Measurements from ENCODE around the gene MAST2.
"Not testable (repeated sequence)": the region's sequence is repeated elsewhere in the genome, so short reads cannot be mapped to it uniquely, and the experiment has no call there.

MAST2 gene

DNA sequence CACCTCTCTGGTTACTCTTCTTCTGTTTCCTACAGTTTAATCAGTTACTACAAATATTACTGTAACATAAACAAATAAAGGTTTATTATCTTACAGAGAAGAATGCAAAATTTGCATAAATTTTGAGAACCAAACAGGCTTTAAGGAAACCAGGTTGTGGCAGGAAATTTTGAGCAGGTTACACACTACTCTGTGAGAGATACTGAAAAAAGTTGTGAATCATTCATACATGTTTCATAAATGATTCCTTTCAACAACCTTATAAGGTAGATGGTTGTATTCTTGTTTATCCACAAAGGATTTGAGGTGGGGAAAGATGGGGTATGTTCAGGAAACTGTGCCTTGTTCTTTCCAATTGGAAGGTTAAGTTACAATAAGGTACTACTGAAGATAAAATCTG is 58.6 kb downstream of the MAST2 start:
- no peak for DNase-seq

- no peak for DNase-seq
These were observed 59.8 kb downstream of the MAST2 start for GRCh38 chr1:45863218-45863617.

DNA sequence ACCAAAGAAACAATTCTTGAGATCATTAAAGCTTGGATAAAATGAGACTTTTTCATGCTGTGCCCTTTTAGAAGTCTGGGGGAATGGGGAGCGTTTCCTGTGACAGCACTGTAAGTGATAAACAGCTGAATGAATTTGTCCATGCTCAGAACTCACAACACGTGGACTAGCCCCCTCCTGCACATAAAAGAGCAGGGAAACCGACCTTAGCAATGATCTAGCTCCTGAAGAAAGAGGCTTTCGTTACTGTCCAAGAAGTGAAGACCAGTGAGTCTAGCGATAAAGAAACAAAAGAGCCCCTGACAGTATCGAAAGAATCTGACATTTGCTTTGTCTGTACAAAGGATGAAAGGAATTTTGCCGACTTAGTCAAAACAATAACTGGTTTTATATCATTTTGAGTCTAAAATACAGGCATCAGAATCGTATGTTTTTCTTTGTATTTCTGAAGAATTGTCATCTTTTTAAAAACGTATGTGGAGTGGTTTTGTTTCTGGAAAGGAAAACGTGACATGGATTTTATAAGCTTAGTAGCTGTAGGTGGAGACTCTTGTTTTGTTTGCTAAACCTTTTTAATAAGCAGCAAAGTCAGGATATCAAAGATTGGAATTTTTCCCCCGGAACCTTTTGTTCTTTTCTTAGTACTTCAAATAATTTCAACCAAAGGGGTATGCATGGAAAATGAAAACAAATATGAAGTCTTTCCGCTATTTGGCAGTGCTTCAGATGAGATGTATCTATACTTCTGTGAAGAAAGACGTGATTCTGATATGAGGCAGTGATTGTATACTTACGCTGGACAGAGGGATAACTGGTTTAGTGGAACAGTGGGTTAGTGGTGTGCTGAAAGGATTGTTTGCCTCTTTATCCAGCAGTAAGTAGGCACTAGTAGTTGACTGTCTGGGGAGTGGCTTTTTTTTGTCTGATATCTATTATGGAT is 61.0 kb downstream of the MAST2 start:
- no peak for DNase-seq

DNA sequence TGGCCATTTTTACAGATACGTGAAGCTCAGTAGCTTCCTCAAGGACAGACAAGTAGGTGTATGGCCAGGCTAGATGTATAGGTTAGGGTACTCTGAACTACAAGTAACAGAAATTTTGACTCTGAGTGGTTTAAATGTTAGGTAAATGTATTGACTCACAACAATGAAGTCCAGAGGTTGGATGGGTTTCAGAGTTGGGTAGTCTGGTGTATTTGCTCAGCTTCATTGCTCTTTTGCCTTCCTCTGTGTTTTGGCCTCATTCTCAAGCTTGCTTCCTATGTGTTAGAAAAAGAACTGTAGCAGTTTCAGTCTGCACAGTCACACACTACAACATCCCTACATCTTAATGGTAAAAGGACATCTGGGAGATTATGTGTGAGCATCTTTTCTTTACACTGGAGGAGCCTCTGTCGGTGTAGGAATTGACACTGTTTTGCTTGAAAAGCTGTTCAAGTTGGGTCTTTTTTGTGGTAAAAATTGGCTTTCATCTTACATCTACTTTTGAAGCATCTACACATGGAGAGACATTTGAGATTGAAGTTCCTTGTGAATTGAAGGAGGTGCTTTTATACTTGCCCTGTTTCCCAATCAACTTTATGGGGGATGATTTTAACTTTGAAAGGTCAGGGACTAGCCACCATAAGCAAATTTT is 64.4 kb downstream of the MAST2 start:
- DNase-seq: no peak

- no peak for DNase-seq
These were observed 65.4 kb downstream of the MAST2 start for GRCh38 chr1:45868861-45869260.

DNA sequence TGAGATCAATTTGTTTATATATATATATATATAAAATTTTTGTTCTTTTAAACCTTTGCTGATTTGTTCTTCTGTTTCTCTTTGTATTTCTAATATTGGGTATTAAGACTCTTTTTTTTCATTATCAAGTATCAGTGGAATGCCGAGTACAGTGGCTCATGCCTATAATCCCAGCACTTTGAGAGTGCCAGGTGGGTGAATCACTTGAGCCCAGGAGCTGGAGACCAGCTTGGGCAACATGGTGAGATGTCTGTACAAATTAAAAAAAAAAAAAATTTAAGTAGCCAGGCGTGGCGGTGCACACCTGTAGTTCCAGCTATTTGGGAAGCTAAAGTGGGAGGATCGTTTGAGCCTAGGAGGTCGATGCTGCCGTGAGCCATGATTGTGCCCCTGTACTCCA is 67.1 kb downstream of the MAST2 start:
- no peak for DNase-seq

GRCh38 chr1:45872173-45872801 is 68.9 kb downstream of the MAST2 start:
- not testable (repeated sequence) for DNase-seq

- DNase-seq: no peak
These were observed 72.7 kb downstream of the MAST2 start for GRCh38 chr1:45876000-45876617.

- no peak for DNase-seq
These were observed 73.9 kb downstream of the MAST2 start for GRCh38 chr1:45877264-45877663.

GRCh38 chr1:45879885-45880598 is 76.6 kb downstream of the MAST2 start:
- no peak for DNase-seq

- DNase-seq: no peak
These were observed 77.5 kb downstream of the MAST2 start for GRCh38 chr1:45880930-45881329.

DNA sequence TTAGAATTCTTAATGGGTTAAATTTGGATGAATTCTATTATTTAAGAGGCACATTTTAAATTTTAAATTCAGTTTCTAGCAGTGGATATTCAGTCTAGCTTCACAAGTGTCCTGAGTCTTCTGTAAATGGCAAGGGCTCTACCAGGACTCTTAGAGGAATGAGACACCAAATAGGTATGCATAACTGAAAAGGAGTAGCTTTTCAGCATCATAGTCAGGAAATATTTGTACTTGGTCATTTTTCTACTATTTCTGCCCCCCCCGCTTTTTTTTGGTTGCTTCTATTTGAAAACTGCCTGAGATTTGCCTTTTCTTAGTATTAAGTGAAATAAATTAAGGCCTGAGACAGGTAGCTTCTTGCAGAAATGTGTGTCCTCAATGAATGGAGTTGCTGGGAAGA is 80.2 kb downstream of the MAST2 start:
- DNase-seq: no peak

- no peak for DNase-seq
These were observed 81.3 kb downstream of the MAST2 start for GRCh38 chr1:45884700-45885099.

GRCh38 chr1:45886229-45886628 is 82.8 kb downstream of the MAST2 start:
- DNase-seq: no peak

GRCh38 chr1:45887156-45887842 is 83.9 kb downstream of the MAST2 start:
- DNase-seq: no peak

DNA sequence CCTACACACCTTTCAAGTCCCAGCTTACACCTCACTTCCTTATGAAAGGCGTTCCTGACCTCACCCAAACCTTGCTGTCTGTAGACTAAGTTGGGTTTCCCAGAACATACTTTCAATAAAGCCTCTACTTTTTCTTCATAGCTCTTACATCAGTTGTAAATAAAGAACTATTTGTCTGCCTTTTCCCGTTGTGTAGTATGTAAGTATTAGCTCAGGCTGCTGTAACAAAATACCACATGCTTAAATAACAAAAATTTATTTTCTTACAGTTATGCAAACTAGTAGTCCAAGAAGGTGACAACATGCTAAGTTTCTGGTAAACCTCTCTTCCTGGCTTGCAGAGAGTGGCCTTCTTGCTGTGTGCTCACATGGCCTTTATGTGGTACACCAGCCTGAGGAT is 86.7 kb downstream of the MAST2 start:
- no peak for DNase-seq

GRCh38 chr1:45891087-45891486 is 87.7 kb downstream of the MAST2 start:
- DNase-seq: no peak

DNA sequence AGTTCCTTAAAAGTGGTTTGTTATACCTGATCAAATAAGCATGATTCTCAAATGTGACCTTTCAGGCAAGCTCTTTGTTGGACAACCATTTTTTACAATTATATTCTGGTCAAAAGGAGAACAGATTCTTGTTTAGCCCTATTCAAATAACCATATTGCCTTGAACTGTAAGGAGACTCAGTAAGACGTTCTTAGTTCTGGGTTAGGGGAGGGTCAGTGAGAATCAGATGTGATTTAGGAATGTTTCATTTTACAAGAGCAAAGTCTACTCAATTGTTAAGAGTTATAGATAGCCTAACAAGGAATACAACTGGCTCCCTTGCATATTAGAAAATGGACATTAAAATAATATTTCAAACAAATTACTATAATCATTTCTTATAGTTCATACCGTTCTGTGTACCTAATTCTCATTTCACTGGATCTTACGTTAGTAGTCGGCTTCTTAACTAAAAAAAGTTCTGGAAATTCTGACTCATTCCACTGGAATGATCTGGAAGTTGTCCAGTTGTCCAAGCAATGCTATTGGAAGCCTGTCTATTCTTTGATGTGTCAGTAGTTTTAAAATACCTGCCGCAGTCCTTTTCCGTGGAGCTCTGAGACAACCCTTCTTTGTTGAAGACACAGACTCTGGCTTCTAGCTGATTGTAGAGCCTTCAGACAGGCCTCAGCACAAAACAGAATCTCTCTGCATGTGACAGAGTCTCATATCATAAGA is 88.8 kb downstream of the MAST2 start:
- no peak for DNase-seq

DNA sequence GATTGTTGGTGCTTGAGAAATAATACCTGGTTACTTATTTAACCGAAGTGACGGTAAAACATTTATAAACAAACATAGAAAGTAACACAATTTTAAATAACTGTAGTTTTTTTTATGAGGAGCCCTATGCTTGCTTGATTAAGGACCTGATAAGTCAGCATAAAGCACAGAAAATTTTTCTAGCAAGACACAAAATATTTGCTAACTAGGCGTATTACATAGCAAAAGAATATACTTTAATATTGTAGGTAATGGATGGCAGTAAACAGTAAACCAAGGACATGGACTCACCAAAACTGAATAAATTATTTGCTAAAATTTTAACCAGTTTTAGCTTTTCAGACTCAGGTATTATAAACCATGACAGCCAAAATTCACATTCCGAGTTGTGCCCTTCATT is 90.9 kb downstream of the MAST2 start:
- DNase-seq: no peak

DNA sequence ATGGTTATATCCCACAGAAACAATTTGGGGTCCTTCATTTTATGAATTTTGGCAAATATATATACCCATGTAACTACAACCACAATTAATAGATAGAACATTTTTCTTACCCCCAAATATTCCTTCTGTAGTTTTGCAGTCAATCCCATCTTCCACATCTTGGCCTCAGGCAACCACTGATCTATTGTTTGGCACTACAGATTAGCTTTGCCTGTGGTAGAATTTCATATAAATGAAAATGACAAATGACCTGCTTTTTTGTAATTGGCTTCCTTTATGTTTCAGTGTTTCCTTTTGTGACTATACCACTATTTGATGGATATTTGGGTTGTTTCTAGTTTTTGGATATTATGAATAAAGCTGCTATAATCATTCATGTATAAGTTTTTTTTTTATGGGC is 91.5 kb downstream of the MAST2 start:
- DNase-seq: no peak

DNA sequence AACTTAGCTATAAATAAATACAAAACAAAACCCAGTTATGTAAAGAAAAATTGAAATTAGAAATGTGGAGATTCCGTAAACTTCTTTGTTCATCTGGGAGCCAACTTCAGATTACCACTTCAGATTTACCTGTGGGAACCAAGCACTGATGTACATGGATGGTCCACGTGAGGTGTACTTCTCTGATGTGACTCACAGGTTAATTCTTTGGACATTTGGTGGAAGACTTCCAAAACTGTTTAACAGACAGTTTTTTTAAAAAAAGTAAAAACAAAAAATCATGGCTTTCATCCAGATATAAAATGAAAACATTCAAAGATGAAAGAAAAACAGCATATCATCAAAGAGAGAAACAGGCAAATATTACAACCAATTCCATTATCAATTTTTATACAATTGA is 92.0 kb downstream of the MAST2 start:
- no peak for DNase-seq
